ENCODE results near the gene SEC61B.

The SEC61B gene

DNA sequence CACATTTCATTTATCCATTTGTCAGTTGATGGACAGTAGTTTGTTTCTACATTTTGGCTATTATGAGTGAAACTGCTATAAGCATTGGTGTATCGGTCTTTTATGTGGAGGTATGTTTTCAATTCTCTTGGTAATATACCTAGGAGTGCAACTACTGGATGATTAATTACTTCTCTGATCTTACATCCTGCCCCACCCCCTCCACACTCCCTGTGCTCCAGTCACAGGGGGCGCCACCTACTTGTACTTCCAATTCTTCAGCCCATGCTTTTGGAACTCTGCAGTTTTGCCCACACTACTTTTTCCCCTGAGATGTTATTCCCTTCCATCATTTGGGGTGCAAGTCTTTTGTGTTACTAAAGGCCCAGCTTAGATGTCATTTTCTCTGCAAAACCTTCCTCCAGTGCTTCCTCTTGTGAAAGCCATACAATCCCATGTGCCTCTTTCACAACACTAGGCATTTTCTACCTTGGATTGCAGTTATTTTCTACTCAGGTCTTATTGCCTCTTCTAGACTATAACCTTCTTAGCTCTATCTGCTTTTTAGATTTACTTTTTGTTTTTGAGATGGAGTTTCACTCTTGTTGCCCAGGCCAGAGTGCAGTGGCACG, 42.1 kb downstream of the SEC61B start:
- Histone ChIP-seq H3K9me3 (ENCODE audit: control insufficient read depth, low read length) (no peaks in the 10 kb centered on the region), H3K18ac (ENCODE audit: low read depth in 1 of 2, low read length in 2 of 2) (no peak overlapping the region), H2BK120ac (ENCODE audit: low read depth, low read length) (no peak overlapping the region), H3K23ac (ENCODE audit: low read length in 2 of 2) (no peak overlapping the region), H3K79me1 (replicated peaks; ENCODE audit: low read length, poor library complexity, severe bottlenecking) (no peaks in the 10 kb centered on the region), H2AK5ac (ENCODE audit: low read length, severe bottlenecking) (no peak overlapping the region), H3K27ac (ENCODE audit: low read length, poor library complexity, severe bottlenecking) (no peak overlapping the region), H3K4me2 (ENCODE audit: low read length, poor library complexity, severe bottlenecking) (no peak overlapping the region), H3K4me1 (ENCODE audit: control insufficient read depth, insufficient read depth, low read depth, low read length) (peaks cover 5% of the 10 kb centered on the region), H3K9ac (ENCODE audit: low read length) (no peak overlapping the region), H2BK15ac (ENCODE audit: low read depth, poor library complexity, severe bottlenecking) (no peak overlapping the region), H2BK5ac (ENCODE audit: low read depth, low read length, poor library complexity, severe bottlenecking) (no peak overlapping the region), H4K91ac (ENCODE audit: low read length) (no peak overlapping the region), H3K4ac (ENCODE audit: low read depth in 1 of 2, low read length in 2 of 2) (no peak overlapping the region), H4K8ac (ENCODE audit: low read length) (no peak overlapping the region), H3K27me3 (ENCODE audit: control insufficient read depth in 1 of 2, insufficient read depth in 1 of 2, low read length in 2 of 2) (no peaks in the 10 kb centered on the region), H3K36me3 (ENCODE audit: control insufficient read depth in 1 of 2, insufficient read depth in 2 of 2, low read depth in 1 of 2, low read length in 2 of 2) (no peaks in the 10 kb centered on the region), H2AFZ (ENCODE audit: low read depth, low read length) (no peak overlapping the region), H3K14ac (ENCODE audit: low read length in 2 of 2) (no peak overlapping the region), H2BK12ac (ENCODE audit: low read length in 2 of 2) (no peak overlapping the region), H3K4me3 (ENCODE audit: insufficient read depth in 1 of 2, low read depth in 1 of 2, low read length in 2 of 2) (no peak overlapping the region)
- DNase-seq, result no peak
- 66% methylated on average over 2 of the region's 3 CpGs for WGBS

GRCh38 chr9:99265691-99266090, 43.6 kb downstream of the SEC61B start:
- WGBS, result 94% methylated on average over 2 of the region's 2 CpGs
- no peaks in the 10 kb centered on the region for H3K79me1 ChIP-seq (replicated peaks; ENCODE audit: low read length, poor library complexity, severe bottlenecking)
- H4K91ac ChIP-seq (ENCODE audit: low read length), result no peak overlapping the region
- H2BK5ac ChIP-seq (ENCODE audit: low read depth, low read length, poor library complexity, severe bottlenecking), result no peak overlapping the region
- H2AK5ac ChIP-seq (ENCODE audit: low read length, severe bottlenecking), result no peak overlapping the region
- no peak overlapping the region for H2AFZ ChIP-seq (ENCODE audit: low read depth, low read length)
- no peak overlapping the region for H2BK15ac ChIP-seq (ENCODE audit: low read depth, poor library complexity, severe bottlenecking)
- no peaks in the 10 kb centered on the region for H3K4me1 ChIP-seq (ENCODE audit: control insufficient read depth, insufficient read depth, low read depth, low read length)
- H3K4me3 ChIP-seq (ENCODE audit: insufficient read depth in 1 of 2, low read depth in 1 of 2, low read length in 2 of 2), result no peak overlapping the region
- H3K27me3 ChIP-seq (ENCODE audit: control insufficient read depth in 1 of 2, insufficient read depth in 1 of 2, low read length in 2 of 2), result no peaks in the 10 kb centered on the region
- no peak overlapping the region for H3K27ac ChIP-seq (ENCODE audit: low read length, poor library complexity, severe bottlenecking)
- H3K18ac ChIP-seq (ENCODE audit: low read depth in 1 of 2, low read length in 2 of 2), result no peak overlapping the region
- no peak overlapping the region for H3K4me2 ChIP-seq (ENCODE audit: low read length, poor library complexity, severe bottlenecking)
- H2BK12ac ChIP-seq (ENCODE audit: low read length in 2 of 2), result no peak overlapping the region
- H3K14ac ChIP-seq (ENCODE audit: low read length in 2 of 2), result no peak overlapping the region
- H4K8ac ChIP-seq (ENCODE audit: low read length), result no peak overlapping the region
- H3K4ac ChIP-seq (ENCODE audit: low read depth in 1 of 2, low read length in 2 of 2), result no peak overlapping the region
- H3K9ac ChIP-seq (ENCODE audit: low read length), result no peak overlapping the region
- H3K9me3 ChIP-seq (ENCODE audit: control insufficient read depth, low read length), result no peaks in the 10 kb centered on the region
- H2BK120ac ChIP-seq (ENCODE audit: low read depth, low read length), result no peak overlapping the region
- no peaks in the 10 kb centered on the region for H3K36me3 ChIP-seq (ENCODE audit: control insufficient read depth in 1 of 2, insufficient read depth in 2 of 2, low read depth in 1 of 2, low read length in 2 of 2)
- no peak overlapping the region for H3K23ac ChIP-seq (ENCODE audit: low read length in 2 of 2)
- DNase-seq, result no peak

GRCh38 chr9:99266255-99267023, 44.4 kb downstream of the SEC61B start:
- Histone ChIP-seq H3K9me3 (ENCODE audit: control insufficient read depth, low read length) (no peaks in the 10 kb centered on the region), H2BK12ac (ENCODE audit: low read length in 2 of 2) (no peak overlapping the region), H3K9ac (ENCODE audit: low read length) (peak overlapping the region; percentile 48), H3K4me1 (ENCODE audit: control insufficient read depth, insufficient read depth, low read depth, low read length) (no peaks in the 10 kb centered on the region), H3K4me2 (ENCODE audit: low read length, poor library complexity, severe bottlenecking) (no peak overlapping the region), H3K4ac (ENCODE audit: low read depth in 1 of 2, low read length in 2 of 2) (no peak overlapping the region), H2BK5ac (ENCODE audit: low read depth, low read length, poor library complexity, severe bottlenecking) (no peak overlapping the region), H3K79me1 (replicated peaks; ENCODE audit: low read length, poor library complexity, severe bottlenecking) (no peaks in the 10 kb centered on the region), H3K18ac (ENCODE audit: low read depth in 1 of 2, low read length in 2 of 2) (no peak overlapping the region), H3K27me3 (ENCODE audit: control insufficient read depth in 1 of 2, insufficient read depth in 1 of 2, low read length in 2 of 2) (no peaks in the 10 kb centered on the region), H2BK120ac (ENCODE audit: low read depth, low read length) (no peak overlapping the region), H4K8ac (ENCODE audit: low read length) (no peak overlapping the region), H3K4me3 (ENCODE audit: insufficient read depth in 1 of 2, low read depth in 1 of 2, low read length in 2 of 2) (no peak overlapping the region), H3K23ac (ENCODE audit: low read length in 2 of 2) (no peak overlapping the region), H4K91ac (ENCODE audit: low read length) (no peak overlapping the region), H2BK15ac (ENCODE audit: low read depth, poor library complexity, severe bottlenecking) (no peak overlapping the region), H2AK5ac (ENCODE audit: low read length, severe bottlenecking) (no peak overlapping the region), H3K36me3 (ENCODE audit: control insufficient read depth in 1 of 2, insufficient read depth in 2 of 2, low read depth in 1 of 2, low read length in 2 of 2) (no peaks in the 10 kb centered on the region), H3K14ac (ENCODE audit: low read length in 2 of 2) (no peak overlapping the region), H3K27ac (ENCODE audit: low read length, poor library complexity, severe bottlenecking) (no peak overlapping the region), H2AFZ (ENCODE audit: low read depth, low read length) (no peak overlapping the region)
- peak; percentile 64 for DNase-seq
- WGBS, result 19% methylated on average over 17 of the region's 17 CpGs

DNA sequence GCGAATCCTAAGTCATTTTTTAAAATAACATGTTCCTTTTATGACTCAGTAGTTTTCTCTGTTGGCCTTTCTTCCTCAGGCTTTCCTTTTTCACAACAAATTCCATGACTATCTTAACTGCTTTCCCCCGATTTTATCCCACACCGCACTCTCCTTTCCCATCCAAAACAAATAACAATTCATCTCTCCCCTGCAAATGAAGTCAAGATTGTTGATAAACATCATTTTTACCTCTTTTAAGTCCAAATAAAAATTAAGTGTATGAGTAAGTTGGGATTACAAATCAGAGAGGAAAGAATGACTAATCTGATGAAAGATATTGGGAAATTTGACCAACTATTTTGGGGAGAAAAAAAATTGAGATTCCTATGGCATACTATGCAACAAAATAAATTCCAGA, 47.3 kb downstream of the SEC61B start:
- H3K79me1 ChIP-seq (replicated peaks; ENCODE audit: low read length, poor library complexity, severe bottlenecking), result no peaks in the 10 kb centered on the region
- H2BK120ac ChIP-seq (ENCODE audit: low read depth, low read length), result no peak overlapping the region
- H2AFZ ChIP-seq (ENCODE audit: low read depth, low read length), result no peak overlapping the region
- H3K4me2 ChIP-seq (ENCODE audit: low read length, poor library complexity, severe bottlenecking), result no peak overlapping the region
- no peak overlapping the region for H4K91ac ChIP-seq (ENCODE audit: low read length)
- H3K27me3 ChIP-seq (ENCODE audit: control insufficient read depth in 1 of 2, insufficient read depth in 1 of 2, low read length in 2 of 2), result no peaks in the 10 kb centered on the region
- peak overlapping the region; percentile 80 for H3K9ac ChIP-seq (ENCODE audit: low read length)
- no peak overlapping the region for H3K4ac ChIP-seq (ENCODE audit: low read depth in 1 of 2, low read length in 2 of 2)
- no peak overlapping the region for H3K27ac ChIP-seq (ENCODE audit: low read length, poor library complexity, severe bottlenecking)
- H3K14ac ChIP-seq (ENCODE audit: low read length in 2 of 2), result no peak overlapping the region
- H4K8ac ChIP-seq (ENCODE audit: low read length), result no peak overlapping the region
- no peak overlapping the region for H3K23ac ChIP-seq (ENCODE audit: low read length in 2 of 2)
- no peak overlapping the region for H2BK5ac ChIP-seq (ENCODE audit: low read depth, low read length, poor library complexity, severe bottlenecking)
- no peak overlapping the region for H2AK5ac ChIP-seq (ENCODE audit: low read length, severe bottlenecking)
- no peak overlapping the region for H3K18ac ChIP-seq (ENCODE audit: low read depth in 1 of 2, low read length in 2 of 2)
- peak; percentile 31 for DNase-seq
- H2BK12ac ChIP-seq (ENCODE audit: low read length in 2 of 2), result no peak overlapping the region
- peaks cover 1% of the 10 kb centered on the region for H3K4me1 ChIP-seq (ENCODE audit: control insufficient read depth, insufficient read depth, low read depth, low read length)
- H3K4me3 ChIP-seq (ENCODE audit: insufficient read depth in 1 of 2, low read depth in 1 of 2, low read length in 2 of 2), result no peak overlapping the region
- no peaks in the 10 kb centered on the region for H3K9me3 ChIP-seq (ENCODE audit: control insufficient read depth, low read length)
- H3K36me3 ChIP-seq (ENCODE audit: control insufficient read depth in 1 of 2, insufficient read depth in 2 of 2, low read depth in 1 of 2, low read length in 2 of 2), result no peaks in the 10 kb centered on the region
- H2BK15ac ChIP-seq (ENCODE audit: low read depth, poor library complexity, severe bottlenecking), result no peak overlapping the region
- WGBS, result 64% methylated on average over 3 of the region's 3 CpGs

Data from mesenchymal stem cell (in vitro differentiated cells and primary cell).